ENCODE data around the gene MPP2. TPM values are rescaled to one million over a fixed set of nuclear protein-coding genes. Genes with fewer than 3 reads are reported as not detected.

Gene MPP2
- polyA plus RNA-seq, 1 donor from 2014 or later = 25.5 TPM

DNA sequence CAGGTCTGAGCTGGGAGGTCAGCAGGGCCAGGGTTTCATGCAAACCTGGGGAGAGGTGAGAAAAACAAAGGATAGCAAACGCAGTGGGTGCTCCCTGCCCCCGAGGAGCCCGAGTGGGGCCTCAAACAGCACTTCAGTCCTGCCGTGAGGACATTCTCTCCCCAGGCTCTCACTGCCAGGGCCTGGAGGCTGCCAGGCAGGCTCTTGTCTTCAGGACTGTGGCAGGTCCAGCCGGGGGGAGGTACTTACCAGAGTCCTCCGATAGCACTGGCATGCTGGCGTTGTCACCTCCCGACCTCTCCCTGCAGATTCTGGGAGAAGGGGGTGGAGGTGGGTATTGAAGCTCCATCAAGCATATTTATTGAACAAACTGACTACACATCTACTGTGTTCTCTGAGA is 75.7 kb downstream of the MPP2 start:
- H3K79me2 ChIP-seq (replicated peaks; ENCODE audit: insufficient read depth, low read length) = no peaks in the 10 kb centered on the region
- H2AFZ ChIP-seq (ENCODE audit: low read depth, low read length) = no peak overlapping the region
- no peaks in the 10 kb centered on the region for H3F3A ChIP-seq (ENCODE audit: insufficient read depth, low read length, poor library complexity, severe bottlenecking)
- peak overlapping the region; percentile 87 for H3K4me3 ChIP-seq (ENCODE audit: low read length)
- no peaks in the 10 kb centered on the region for H4K20me1 ChIP-seq (ENCODE audit: insufficient read depth)
- H3K9ac ChIP-seq (ENCODE audit: low read length) = no peak overlapping the region
- H3K36me3 ChIP-seq (ENCODE audit: insufficient read depth, low read length) = no peaks in the 10 kb centered on the region
- TF ChIP-seq EZH2 (IDR thresholded peaks at IDR 0.05; ENCODE audit: borderline replicate concordance, insufficient read depth, low read length, poor library complexity, severe bottlenecking) = no peak
- TF ChIP-seq RAD21 (conservative IDR thresholded peaks at IDR 0.05) = no peak
- TF ChIP-seq, protein P1, sequence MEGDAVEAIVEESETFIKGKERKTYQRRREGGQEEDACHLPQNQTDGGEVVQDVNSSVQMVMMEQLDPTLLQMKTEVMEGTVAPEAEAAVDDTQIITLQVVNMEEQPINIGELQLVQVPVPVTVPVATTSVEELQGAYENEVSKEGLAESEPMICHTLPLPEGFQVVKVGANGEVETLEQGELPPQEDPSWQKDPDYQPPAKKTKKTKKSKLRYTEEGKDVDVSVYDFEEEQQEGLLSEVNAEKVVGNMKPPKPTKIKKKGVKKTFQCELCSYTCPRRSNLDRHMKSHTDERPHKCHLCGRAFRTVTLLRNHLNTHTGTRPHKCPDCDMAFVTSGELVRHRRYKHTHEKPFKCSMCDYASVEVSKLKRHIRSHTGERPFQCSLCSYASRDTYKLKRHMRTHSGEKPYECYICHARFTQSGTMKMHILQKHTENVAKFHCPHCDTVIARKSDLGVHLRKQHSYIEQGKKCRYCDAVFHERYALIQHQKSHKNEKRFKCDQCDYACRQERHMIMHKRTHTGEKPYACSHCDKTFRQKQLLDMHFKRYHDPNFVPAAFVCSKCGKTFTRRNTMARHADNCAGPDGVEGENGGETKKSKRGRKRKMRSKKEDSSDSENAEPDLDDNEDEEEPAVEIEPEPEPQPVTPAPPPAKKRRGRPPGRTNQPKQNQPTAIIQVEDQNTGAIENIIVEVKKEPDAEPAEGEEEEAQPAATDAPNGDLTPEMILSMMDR (IDR thresholded peaks at IDR 0.05; ENCODE audit: poor library complexity, severe bottlenecking) = no peak
- no peak for TF ChIP-seq SMC3 (conservative IDR thresholded peaks at IDR 0.05; ENCODE audit: poor library complexity)
- TF ChIP-seq POLR2AphosphoS5 (IDR thresholded peaks at IDR 0.05) = no peak
- TF ChIP-seq MXI1 (conservative IDR thresholded peaks at IDR 0.05; ENCODE audit: poor library complexity, severe bottlenecking) = no peak
- no peaks in the 10 kb centered on the region for H3K27me3 ChIP-seq (ENCODE audit: insufficient read depth, low read depth, low read length)
- peak overlapping the region; percentile 66 for H3K4me2 ChIP-seq (ENCODE audit: low read length)
- no peaks in the 10 kb centered on the region for H3K9me3 ChIP-seq (ENCODE audit: low read length)
- no peaks in the 10 kb centered on the region for H3K9me2 ChIP-seq (ENCODE audit: insufficient read depth, low read length)
- no peak overlapping the region for H3K27ac ChIP-seq (ENCODE audit: low read length)

DNA sequence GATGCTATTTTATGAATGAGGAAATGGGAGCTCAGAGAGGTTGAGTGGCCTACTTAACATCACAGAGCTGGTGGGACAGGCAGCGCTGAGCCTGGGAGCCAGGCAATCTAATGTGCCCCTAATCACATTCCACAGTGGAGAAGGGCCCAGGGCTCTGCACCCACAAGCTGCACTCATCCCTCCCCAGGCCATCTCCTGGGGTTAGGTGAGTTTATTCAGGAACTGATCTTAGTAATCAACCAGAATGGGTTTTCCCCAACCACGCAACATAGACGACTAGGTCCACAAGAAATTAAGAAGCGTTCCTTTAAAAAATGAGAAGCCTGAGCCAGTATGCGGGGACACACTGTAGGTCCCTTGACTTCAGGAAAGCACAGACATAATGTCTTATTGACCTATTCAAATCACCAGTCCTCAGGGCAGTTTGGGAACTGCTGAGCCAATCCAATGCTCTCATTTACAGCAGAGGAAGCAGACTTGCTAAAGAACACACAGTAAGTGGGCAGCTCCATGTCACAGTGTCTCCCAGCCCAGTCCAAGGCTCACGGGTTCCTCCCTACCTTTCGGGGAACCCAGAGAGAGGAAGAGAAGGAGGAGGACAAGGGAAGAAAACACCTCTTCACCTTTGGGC is 76.7 kb downstream of the MPP2 start:
- TF ChIP-seq, protein P1 (IDR thresholded peaks at IDR 0.05; ENCODE audit: poor library complexity, severe bottlenecking) = no peak
- TF ChIP-seq EZH2 (IDR thresholded peaks at IDR 0.05; ENCODE audit: borderline replicate concordance, insufficient read depth, low read length, poor library complexity, severe bottlenecking) (no peak), SMC3 (conservative IDR thresholded peaks at IDR 0.05; ENCODE audit: poor library complexity) (no peak), EP300 (conservative IDR thresholded peaks at IDR 0.05; ENCODE audit: poor library complexity, severe bottlenecking) (no peak), MXI1 (conservative IDR thresholded peaks at IDR 0.05; ENCODE audit: poor library complexity, severe bottlenecking) (no peak), TAF1 (IDR thresholded peaks at IDR 0.05; ENCODE audit: low read depth) (no peak), RAD21 (conservative IDR thresholded peaks at IDR 0.05) (no peak), POLR2AphosphoS5 (IDR thresholded peaks at IDR 0.05) (no peak)
- TF ChIP-seq, protein P2, sequence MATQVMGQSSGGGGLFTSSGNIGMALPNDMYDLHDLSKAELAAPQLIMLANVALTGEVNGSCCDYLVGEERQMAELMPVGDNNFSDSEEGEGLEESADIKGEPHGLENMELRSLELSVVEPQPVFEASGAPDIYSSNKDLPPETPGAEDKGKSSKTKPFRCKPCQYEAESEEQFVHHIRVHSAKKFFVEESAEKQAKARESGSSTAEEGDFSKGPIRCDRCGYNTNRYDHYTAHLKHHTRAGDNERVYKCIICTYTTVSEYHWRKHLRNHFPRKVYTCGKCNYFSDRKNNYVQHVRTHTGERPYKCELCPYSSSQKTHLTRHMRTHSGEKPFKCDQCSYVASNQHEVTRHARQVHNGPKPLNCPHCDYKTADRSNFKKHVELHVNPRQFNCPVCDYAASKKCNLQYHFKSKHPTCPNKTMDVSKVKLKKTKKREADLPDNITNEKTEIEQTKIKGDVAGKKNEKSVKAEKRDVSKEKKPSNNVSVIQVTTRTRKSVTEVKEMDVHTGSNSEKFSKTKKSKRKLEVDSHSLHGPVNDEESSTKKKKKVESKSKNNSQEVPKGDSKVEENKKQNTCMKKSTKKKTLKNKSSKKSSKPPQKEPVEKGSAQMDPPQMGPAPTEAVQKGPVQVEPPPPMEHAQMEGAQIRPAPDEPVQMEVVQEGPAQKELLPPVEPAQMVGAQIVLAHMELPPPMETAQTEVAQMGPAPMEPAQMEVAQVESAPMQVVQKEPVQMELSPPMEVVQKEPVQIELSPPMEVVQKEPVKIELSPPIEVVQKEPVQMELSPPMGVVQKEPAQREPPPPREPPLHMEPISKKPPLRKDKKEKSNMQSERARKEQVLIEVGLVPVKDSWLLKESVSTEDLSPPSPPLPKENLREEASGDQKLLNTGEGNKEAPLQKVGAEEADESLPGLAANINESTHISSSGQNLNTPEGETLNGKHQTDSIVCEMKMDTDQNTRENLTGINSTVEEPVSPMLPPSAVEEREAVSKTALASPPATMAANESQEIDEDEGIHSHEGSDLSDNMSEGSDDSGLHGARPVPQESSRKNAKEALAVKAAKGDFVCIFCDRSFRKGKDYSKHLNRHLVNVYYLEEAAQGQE (IDR thresholded peaks at IDR 0.05; ENCODE audit: borderline replicate concordance) = no peak
- Histone ChIP-seq H3F3A (ENCODE audit: insufficient read depth, low read length, poor library complexity, severe bottlenecking) (no peaks in the 10 kb centered on the region), H3K9me3 (ENCODE audit: low read length) (no peaks in the 10 kb centered on the region), H2AFZ (ENCODE audit: low read depth, low read length) (no peak overlapping the region), H3K27ac (ENCODE audit: low read length) (no peak overlapping the region), H3K27me3 (ENCODE audit: insufficient read depth, low read depth, low read length) (no peaks in the 10 kb centered on the region), H3K4me3 (ENCODE audit: low read length) (no peak overlapping the region), H3K9me2 (ENCODE audit: insufficient read depth, low read length) (no peaks in the 10 kb centered on the region), H3K9ac (ENCODE audit: low read length) (no peak overlapping the region), H3K4me2 (ENCODE audit: low read length) (no peak overlapping the region), H3K79me2 (replicated peaks; ENCODE audit: insufficient read depth, low read length) (no peaks in the 10 kb centered on the region), H3K36me3 (ENCODE audit: insufficient read depth, low read length) (no peaks in the 10 kb centered on the region), H4K20me1 (ENCODE audit: insufficient read depth) (no peaks in the 10 kb centered on the region)
